Fibroblast of pulmonary artery (primary cell): Measurements from ENCODE around the gene ZNF207.

Experiments used
- DNase-seq: peaks from one replicate; pipeline ENCODE4 v3.0.0-alpha.2; 2010; ENCODE audit warnings: low read depth
- H3K4me3 ChIP-seq: replicated peaks from 2 replicates; pipeline ENCODE4 v1.5.1; 2011; ENCODE audit warnings: low read depth, mild to moderate bottlenecking, control low read depth, low read length, moderate library complexity
- CTCF ChIP-seq: IDR thresholded peaks from 2 replicates; pipeline ENCODE4 v1.5.1; 2011; ENCODE audit warnings: mild to moderate bottlenecking, control low read depth, low read length, inconsistent platforms; ENCODE audit errors: missing control alignments

ZNF207 gene

GRCh38 chr17:32426894-32427293 lies 76.9 kb downstream of the ZNF207 start:
- no peak overlapping the region for H3K4me3 ChIP-seq
- no peak for DNase-seq
- no peak for TF ChIP-seq CTCF

- H3K4me3 ChIP-seq = no peak overlapping the region
- no peak for TF ChIP-seq CTCF
- no peak for DNase-seq
Measured at GRCh38 chr17:32429598-32429997, 79.6 kb downstream of the ZNF207 start.
